ENCODE data around the gene ST8SIA5. TPM values are rescaled to one million over a fixed set of nuclear protein-coding genes. Genes with fewer than 3 reads are reported as not detected.
A peak's percentile ranks its signal among the peaks of the same experiment; 100 is the strongest.

The ST8SIA5 gene
- total RNA-seq, 2 experiments from 2014 or later = 0.15 TPM; not detected in 1

- H3K27ac Mint-ChIP-seq = peak overlapping the region; percentile 94
- H3K4me1 Mint-ChIP-seq = peaks cover 40% of the 10 kb centered on the region
- H3K4me3 Mint-ChIP-seq = no peak overlapping the region
- peaks cover 2% of the 10 kb centered on the region for H3K36me3 Mint-ChIP-seq (ENCODE audit: low read depth)
- H3K9me3 Mint-ChIP-seq = no peaks in the 10 kb centered on the region
- peak; percentile 56 for DNase-seq
- POLR2A ChIA-PET = no interaction called here
- CTCF ChIA-PET = interaction anchor here (1.2 to 1.6 kb wide), 2 partner anchors 9 to 450 kb away, joined by 3 to 5 read pairs; a partner anchor contains a TSS
- peaks cover 7% of the 10 kb centered on the region for H3K27me3 Mint-ChIP-seq
These were observed 133.3 kb downstream of the ST8SIA5 start for GRCh38 chr18:46623541-46623940.

GRCh38 chr18:46622999-46623398 is 133.9 kb downstream of the ST8SIA5 start:
- ChIA-PET CTCF (interaction anchor here (1.2 to 1.6 kb wide), 2 partner anchors 9 to 450 kb away, joined by 3 to 5 read pairs; a partner anchor contains a TSS), POLR2A (no interaction called here)
- peaks cover 7% of the 10 kb centered on the region for H3K27me3 Mint-ChIP-seq
- H3K4me1 Mint-ChIP-seq = peaks cover 40% of the 10 kb centered on the region
- DNase-seq = no peak
- H3K9me3 Mint-ChIP-seq = no peaks in the 10 kb centered on the region
- H3K27ac Mint-ChIP-seq = peak overlapping the region; percentile 94
- no peak overlapping the region for H3K4me3 Mint-ChIP-seq
- H3K36me3 Mint-ChIP-seq (ENCODE audit: low read depth) = peaks cover 2% of the 10 kb centered on the region

- peak overlapping the region; percentile 15 for H3K27ac Mint-ChIP-seq
- peaks cover 3% of the 10 kb centered on the region for H3K27me3 Mint-ChIP-seq
- peaks cover 42% of the 10 kb centered on the region for H3K4me1 Mint-ChIP-seq
- no peak overlapping the region for H3K4me3 Mint-ChIP-seq
- no peak for DNase-seq
- no peaks in the 10 kb centered on the region for H3K9me3 Mint-ChIP-seq
- H3K36me3 Mint-ChIP-seq (ENCODE audit: low read depth) = peaks cover 2% of the 10 kb centered on the region
- ChIA-PET POLR2A (no interaction called here), CTCF (interaction anchor here (1.2 to 1.6 kb wide), 2 partner anchors 10 to 449 kb away, joined by 3 to 5 read pairs; a partner anchor contains a TSS)
These were observed 134.4 kb downstream of the ST8SIA5 start for GRCh38 chr18:46622451-46622850.

GRCh38 chr18:46621871-46622270 is 135.0 kb downstream of the ST8SIA5 start:
- CTCF ChIA-PET = no interaction called here
- POLR2A ChIA-PET = no interaction called here
- peaks cover 3% of the 10 kb centered on the region for H3K27me3 Mint-ChIP-seq
- no peak for DNase-seq
- H3K9me3 Mint-ChIP-seq = no peaks in the 10 kb centered on the region
- no peak overlapping the region for H3K27ac Mint-ChIP-seq
- H3K36me3 Mint-ChIP-seq (ENCODE audit: low read depth) = peaks cover 2% of the 10 kb centered on the region
- no peak overlapping the region for H3K4me3 Mint-ChIP-seq
- H3K4me1 Mint-ChIP-seq = peaks cover 43% of the 10 kb centered on the region

- ChIA-PET CTCF (no interaction called here), POLR2A (no interaction called here)
- Mint-ChIP-seq H3K4me1 (peaks cover 43% of the 10 kb centered on the region), H3K4me3 (no peak overlapping the region), H3K9me3 (no peaks in the 10 kb centered on the region), H3K27ac (peak overlapping the region; percentile 33), H3K36me3 (ENCODE audit: low read depth) (peaks cover 2% of the 10 kb centered on the region), H3K27me3 (peaks cover 4% of the 10 kb centered on the region)
- DNase-seq = no peak
These were observed 135.6 kb downstream of the ST8SIA5 start for GRCh38 chr18:46621111-46621766.

GRCh38 chr18:46619559-46619958 is 137.3 kb downstream of the ST8SIA5 start:
- POLR2A ChIA-PET = no interaction called here
- H3K9me3 Mint-ChIP-seq = no peaks in the 10 kb centered on the region
- CTCF ChIA-PET = interaction anchor here (1.2 kb wide), 1 partner anchor 9 kb away, joined by 3 read pairs; no protein-coding TSS in a partner anchor
- H3K36me3 Mint-ChIP-seq (ENCODE audit: low read depth) = no peaks in the 10 kb centered on the region
- no peak overlapping the region for H3K4me3 Mint-ChIP-seq
- H3K27me3 Mint-ChIP-seq = peaks cover 8% of the 10 kb centered on the region
- DNase-seq = no peak
- H3K27ac Mint-ChIP-seq = no peak overlapping the region
- peaks cover 40% of the 10 kb centered on the region for H3K4me1 Mint-ChIP-seq

Other genes with a start within 250 kb of the ST8SIA5 start
- gene LOXHD1, start 99.8 kb downstream of the ST8SIA5 start, total RNA-seq = under 1 TPM; 0.25 to 0.35 TPM
- 10 to 100 TPM; 32.8 to 33.3 TPM for gene PIAS2, start 160.5 kb upstream of the ST8SIA5 start, total RNA-seq
- gene KATNAL2, start 160.5 kb upstream of the ST8SIA5 start, total RNA-seq = 1 to 10 TPM in 1 of 2 experiments, under 1 TPM in 1; 0.87 to 1.0 TPM

All from activated CD4-positive, alpha-beta T cell treated with anti-CD3 and anti-CD28 coated beads, Interleukin-2, amount 10 ng/mL, durations not matched to agents 7 days and 5 days (primary cell).